IMR-90 (cell line): ENCODE measurements around the gene ISLR2. TPM values are rescaled to one million over a fixed set of nuclear protein-coding genes. Genes with fewer than 3 reads are reported as not detected.

ENCODE experiments used
- ATAC-seq: fragments of 200-7000 bp; cut with Tn5 transposase; 2 replicates; pipeline ENCODE4 v1.9.1; 2020; ENCODE audit warnings: low read depth, mild to moderate bottlenecking, moderate library complexity
- BruUV-seq: library from RNA; stranded (reverse); fragments of 400-500 nt; replicated peaks from 2 replicates; lab custom pipeline; 2021; lab: Mats Ljungman, UMichigan
- CTCF ChIA-PET: fragments of 300-600 bp; formaldehyde crosslinking; extraction: SDS; loops from one replicate; lab custom pipeline; 2021; ENCODE audit warnings: antibody characterized with exemption; lab: Yijun Ruan, JAX
- POLR2A ChIA-PET: fragments of 300-600 bp; sonication (Branson Sonifier 250); formaldehyde crosslinking; loops from one replicate; lab custom pipeline; 2022; ENCODE audit warnings: antibody characterized with exemption; ENCODE audit not compliant: unreplicated experiment; lab: Charles Lee
- DNase-seq: peaks from one replicate; pipeline ENCODE4 v3.0.0; 2013
- H2AFZ ChIP-seq: replicated peaks from 2 replicates; pipeline ENCODE3; 2013; ENCODE audit warnings: low read length, mild to moderate bottlenecking; ENCODE audit not compliant: poor library complexity
- H2AK5ac ChIP-seq: 2 replicates; pipeline ENCODE4 v1.6.1; 2013; ENCODE audit warnings: low read depth, low read length, inconsistent platforms
- H2AK9ac ChIP-seq: replicated peaks from 2 replicates; pipeline ENCODE3; 2013; ENCODE audit warnings: mild to moderate bottlenecking, low read depth, low read length, moderate library complexity; ENCODE audit not compliant: poor library complexity
- H2BK120ac ChIP-seq: 2 replicates; pipeline ENCODE4 v1.6.1; 2013; ENCODE audit warnings: low read depth, low read length, inconsistent platforms
- H2BK15ac ChIP-seq: 3 replicates; pipeline ENCODE4 v1.6.1; 2013; ENCODE audit warnings: low read depth, low read length, inconsistent platforms
- H2BK20ac ChIP-seq: 2 replicates; pipeline ENCODE4 v1.6.1; 2013; ENCODE audit warnings: low read depth, mild to moderate bottlenecking, inconsistent platforms, low read length, moderate library complexity
- H2BK5ac ChIP-seq: 2 replicates; pipeline ENCODE4 v1.6.1; 2013; ENCODE audit warnings: mild to moderate bottlenecking, low read depth, low read length, inconsistent platforms; ENCODE audit not compliant: poor library complexity, severe bottlenecking
- H3K14ac ChIP-seq: replicated peaks from 2 replicates; pipeline ENCODE4 v1.6.1; 2013; ENCODE audit warnings: low read depth, low read length, inconsistent platforms
- H3K18ac ChIP-seq: 2 replicates; pipeline ENCODE4 v1.6.1; 2013; ENCODE audit warnings: low read depth, low read length, control low read depth
- H3K23ac ChIP-seq: 2 replicates; pipeline ENCODE4 v1.6.1; 2013; ENCODE audit warnings: low read depth, low read length, inconsistent platforms
- H3K27ac ChIP-seq: 2 replicates; pipeline ENCODE4 v1.5.1; 2013; ENCODE audit warnings: mild to moderate bottlenecking, control low read depth, low read length; ENCODE audit not compliant: insufficient read depth
- H3K27me3 ChIP-seq: 2 replicates; pipeline ENCODE4 v1.6.1; 2013; ENCODE audit warnings: low read length; ENCODE audit not compliant: control insufficient read depth, insufficient read depth
- H3K36me3 ChIP-seq: 2 replicates; pipeline ENCODE4 v1.6.1; 2013; ENCODE audit warnings: low read length, mixed read lengths; ENCODE audit not compliant: control insufficient read depth, insufficient read depth
- H3K4ac ChIP-seq: 2 replicates; pipeline ENCODE4 v1.6.1; 2013; ENCODE audit warnings: low read depth, low read length, inconsistent platforms
- H3K4me1 ChIP-seq: 2 replicates; pipeline ENCODE4 v1.6.1; 2013; ENCODE audit warnings: low read length, mixed read lengths; ENCODE audit not compliant: control insufficient read depth, insufficient read depth
- H3K4me2 ChIP-seq: 2 replicates; pipeline ENCODE4 v1.6.1; 2013; ENCODE audit warnings: low read depth, mild to moderate bottlenecking, control low read depth, low read length, moderate library complexity
- H3K4me3 ChIP-seq: 2 replicates; pipeline ENCODE4 v1.5.1; 2013; ENCODE audit warnings: low read depth, mild to moderate bottlenecking, control low read depth, low read length, moderate library complexity; ENCODE audit not compliant: insufficient read depth
- H3K56ac ChIP-seq: 2 replicates; pipeline ENCODE4 v1.6.1; 2013; ENCODE audit warnings: low read length, inconsistent platforms; ENCODE audit not compliant: insufficient read depth; ENCODE audit errors: extremely low read depth
- H3K79me1 ChIP-seq, 2 experiments: 2 replicates each; pipeline ENCODE4 v1.6.1; 2013; ENCODE audit warnings: low read length in 2 of 2, inconsistent platforms in 1 of 2, low read depth in 1 of 2
- H3K9ac ChIP-seq: 2 replicates; pipeline ENCODE4 v1.6.1; 2013; ENCODE audit warnings: low read depth, low read length, control low read depth
- H3K9me1 ChIP-seq: 2 replicates; pipeline ENCODE4 v1.6.1; 2013; ENCODE audit warnings: low read length, inconsistent platforms; ENCODE audit not compliant: insufficient read depth
- H3K9me3 ChIP-seq: 2 replicates; pipeline ENCODE4 v1.6.1; 2013; ENCODE audit warnings: low read length; ENCODE audit not compliant: control insufficient read depth, insufficient read depth
- H4K20me1 ChIP-seq: 2 replicates; pipeline ENCODE4 v1.6.1; 2013; ENCODE audit warnings: low read length, inconsistent platforms; ENCODE audit not compliant: insufficient read depth
- H4K5ac ChIP-seq: 2 replicates; pipeline ENCODE4 v1.6.1; 2013; ENCODE audit warnings: mild to moderate bottlenecking, low read depth, low read length, control low read depth
- H4K8ac ChIP-seq, 2 experiments: 2 replicates each; pipeline ENCODE4 v1.6.1; 2013; ENCODE audit warnings: low read depth in 2 of 2, low read length in 2 of 2, control low read depth in 1 of 2, inconsistent platforms in 1 of 2
- H4K91ac ChIP-seq: 2 replicates; pipeline ENCODE4 v1.6.1; 2013; ENCODE audit warnings: low read depth, low read length, inconsistent platforms; ENCODE audit not compliant: insufficient read depth
- BHLHE40 ChIP-seq: fragments of 150-350 bp; IDR thresholded peaks from 2 replicates; pipeline ENCODE4 v1.6.1; 2016; ENCODE audit warnings: mild to moderate bottlenecking, low read depth, low read length
- CHD1 ChIP-seq: IDR thresholded peaks from 2 replicates; pipeline ENCODE4 v1.6.1; 2012; ENCODE audit warnings: low read depth, low read length, improper control_type of control experiment
- CTCF ChIP-seq: conservative IDR thresholded peaks from 2 replicates; pipeline ENCODE4 v1.5.1; 2012; ENCODE audit warnings: mild to moderate bottlenecking, low read depth, low read length, improper control_type of control experiment
- ELK1 ChIP-seq: fragments of 150-350 bp; IDR thresholded peaks from 2 replicates; pipeline ENCODE4 v1.6.1; 2016; ENCODE audit warnings: low read depth, mild to moderate bottlenecking, low read length, moderate library complexity, borderline replicate concordance
- MXI1 ChIP-seq: IDR thresholded peaks from 2 replicates; pipeline ENCODE4 v1.6.1; 2012; ENCODE audit warnings: low read depth, mild to moderate bottlenecking, low read length, moderate library complexity, borderline replicate concordance
- POLR2A ChIP-seq: IDR thresholded peaks from 2 replicates; pipeline ENCODE4 v1.6.1; 2012; ENCODE audit warnings: mild to moderate bottlenecking, low read depth, low read length
- USF2 ChIP-seq: fragments of 150-350 bp; IDR thresholded peaks from 2 replicates; pipeline ENCODE4 v1.6.1; 2017; ENCODE audit warnings: mild to moderate bottlenecking, antibody characterized with exemption, low read length, low read depth
- WGBS, 2 experiments: methylation state at CpG; one replicate each; pipeline versions ENCODE4 v1.1.5 to v1.1.7; 2013; ENCODE audit warnings: missing lambda C conversion rate in 2 of 2; ENCODE audit not compliant: insufficient read length in 1 of 2; ENCODE audit errors: extremely low coverage in 2 of 2; 5-methylcytosine and 5-hydroxymethylcytosine counted together
- dilution Hi-C: fragments of 300-500 bp; cut with HindIII; formaldehyde crosslinking; loops from one replicate; pipeline ENCODE4 v1.14.3; 2018; ENCODE audit warnings: low sequenced_read_pairs; ENCODE audit not compliant: unreplicated experiment
- in situ Hi-C: fragments of 300-500 bp; cut with MboI; formaldehyde crosslinking; loops from 3 replicates; pipeline ENCODE4 v1.14.3; 2019; ENCODE audit warnings: low sequenced_read_pairs, inconsistent platforms, mixed read lengths
- intact Hi-C: fragments of 100-400 bp; cut with micrococcal nuclease; formaldehyde crosslinking; loops from 2 replicates; pipeline ENCODE4 v1.10.0; 2022
- polyA plus RNA-seq, 3 experiments: library from polyadenylated mRNA; depleted of rRNA; stranded (reverse); fragments of >200 nt; gene quantifications; 2 replicates each; pipeline ENCODE4 v1.2.3, GENCODE V29; 2012; ENCODE audit warnings: low replicate concordance in 1 of 3
- total RNA-seq: library from RNA; depleted of rRNA; stranded (reverse); fragments of >200 nt; gene quantifications from 2 replicates; pipeline ENCODE4 v1.2.3, GENCODE V29; 2012

Gene ISLR2
- total and polyA plus RNA-seq, 2 of the 4 experiments (the other 2 are of a cell fraction): not detected

- H3K4ac ChIP-seq: no peak overlapping the region
- no peaks in the 10 kb centered on the region for H3K79me1 ChIP-seq
- H4K5ac ChIP-seq: no peak overlapping the region
- H3K36me3 ChIP-seq: no peaks in the 10 kb centered on the region
- no peak overlapping the region for H3K14ac ChIP-seq
- H3K56ac ChIP-seq: no peak overlapping the region
- H2BK20ac ChIP-seq: no peak overlapping the region
- H2BK15ac ChIP-seq: no peak overlapping the region
- H2AK9ac ChIP-seq: no peak overlapping the region
- no TSS peak for BruUV-seq
- H4K20me1 ChIP-seq: no peaks in the 10 kb centered on the region
- H3K4me3 ChIP-seq: no peak overlapping the region
- no peaks in the 10 kb centered on the region for H3K9me1 ChIP-seq
- no peak overlapping the region for H2AFZ ChIP-seq
- no peak overlapping the region for H2BK5ac ChIP-seq
- CTCF ChIA-PET: no interaction called here
- dilution Hi-C loops: no loop called here
- ATAC-seq: no peak
- POLR2A ChIA-PET: no interaction called here
- H3K4me1 ChIP-seq: no peaks in the 10 kb centered on the region
- no peak overlapping the region for H3K23ac ChIP-seq
- no peak overlapping the region for H4K8ac ChIP-seq
- H3K27ac ChIP-seq: no peak overlapping the region
- H2AK5ac ChIP-seq: no peak overlapping the region
- no peak for DNase-seq
- no peak overlapping the region for H4K91ac ChIP-seq
- in situ Hi-C loops: no loop called here
- WGBS, 2 experiments: 72% methylated on average over 2 of the region's 6 CpGs; no CpG with 5 or more reads in 1 of the 2 experiments
- no peak overlapping the region for H2BK120ac ChIP-seq
- no peak overlapping the region for H3K18ac ChIP-seq
- no peak for TF ChIP-seq ELK1
- TF ChIP-seq CTCF: no peak
- TF ChIP-seq CHD1: no peak
- no peak for TF ChIP-seq BHLHE40
- no peak for TF ChIP-seq MXI1
- TF ChIP-seq USF2: no peak
- no peak for TF ChIP-seq POLR2A
- H3K27me3 ChIP-seq: peaks cover 35% of the 10 kb centered on the region
- H3K9ac ChIP-seq: no peak overlapping the region
- intact Hi-C loops: no loop called here
- no peaks in the 10 kb centered on the region; the same call in 1 of the 2 replicates for H3K9me3 ChIP-seq
- H3K4me2 ChIP-seq: no peak overlapping the region
Measured at GRCh38 chr15:74144153-74144775, 13.9 kb downstream of the ISLR2 start.
